Measurements from ENCODE around the gene ELMO1.

DNA sequence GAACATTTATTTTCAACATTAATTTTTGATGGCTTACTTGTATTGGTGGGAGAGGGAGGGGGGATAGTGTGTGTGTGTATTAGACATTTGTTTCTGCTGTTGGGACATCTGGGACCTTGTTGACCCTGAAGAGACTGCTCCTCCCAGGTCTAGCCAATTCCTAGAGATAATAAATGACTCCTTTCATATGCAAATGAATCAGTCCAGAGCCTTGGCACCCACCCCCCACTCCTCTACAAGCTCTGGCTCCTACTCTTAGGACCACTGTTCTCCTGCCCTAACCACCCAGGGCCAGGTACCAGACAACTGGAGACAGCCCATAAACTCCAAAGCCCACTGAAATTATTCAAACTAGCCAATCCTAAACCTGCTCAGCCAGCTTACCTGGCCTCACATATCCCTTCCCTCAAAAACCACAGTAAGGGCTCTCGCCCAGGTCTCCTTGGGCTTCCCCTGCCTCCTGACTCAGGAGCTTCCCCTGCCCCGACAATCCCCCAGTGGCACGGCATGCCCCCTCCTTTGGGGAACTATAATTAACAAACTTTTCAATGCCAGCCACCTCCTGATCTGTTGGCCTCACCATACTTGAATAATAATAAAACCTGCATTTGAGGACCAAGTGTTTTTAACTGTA, 233.3 kb downstream of the ELMO1 start:
- TF ChIP-seq YY1 (IDR thresholded peaks at IDR 0.05; ENCODE audit: insufficient read depth, insufficient replicate concordance, low read depth, low read length) (no peak), RFX5 (IDR thresholded peaks at IDR 0.05; ENCODE audit: low read depth, low read length) (no peak), ZNF75D (CRISPR knock-in tag; IDR thresholded peaks at IDR 0.05; ENCODE audit: borderline replicate concordance) (no peak), SMC3 (IDR thresholded peaks at IDR 0.05; ENCODE audit: low read length) (no peak), ZNF737 (CRISPR knock-in tag; IDR thresholded peaks at IDR 0.05; ENCODE audit: borderline replicate concordance) (no peak), ERF (CRISPR knock-in tag; IDR thresholded peaks at IDR 0.05) (no peak), CTCF (CRISPR knock-in tag; IDR thresholded peaks at IDR 0.05) (no peak), RELA (CRISPR knock-in tag; IDR thresholded peaks at IDR 0.05) (no peak), SP1 (IDR thresholded peaks at IDR 0.05) (no peak), SP1 (CRISPR knock-in tag; IDR thresholded peaks at IDR 0.05) (no peak), ZFP36L2 (CRISPR knock-in tag; IDR thresholded peaks at IDR 0.05) (no peak), HNF4A (CRISPR knock-in tag; IDR thresholded peaks at IDR 0.05) (no peak), SIN3A (IDR thresholded peaks at IDR 0.05; ENCODE audit: borderline replicate concordance, low read depth, low read length) (no peak), TCF7 (IDR thresholded peaks at IDR 0.05; ENCODE audit: low read depth) (no peak)

All from HepG2 (cell line).